Measurements from ENCODE around the gene FECH. TPM values are rescaled to one million over a fixed set of nuclear protein-coding genes. Genes with fewer than 3 reads are reported as not detected.

Gene FECH
- total and polyA plus RNA-seq, 10 of the 15 experiments (the other 5 are each of a cell fraction or from before 2014, with no cell fraction given) = 9.9 to 50.0 (median 30.1) TPM

- intact Hi-C loops (cut with micrococcal nuclease; ENCODE audit: unreplicated experiment) = no loop called here
- Histone ChIP-seq H3K4me2 (ENCODE audit: control insufficient read depth, insufficient read depth) (no peak overlapping the region), H3K4me1 (ENCODE audit: control insufficient read depth, insufficient read depth, low read length) (peaks cover 4% of the 10 kb centered on the region), H2AFZ (ENCODE audit: control insufficient read depth, low read depth, low read length) (no peak overlapping the region), H3K9ac (ENCODE audit: control insufficient read depth, insufficient read depth, low read length) (no peak overlapping the region), H4K20me1 (ENCODE audit: control insufficient read depth, insufficient read depth) (no peaks in the 10 kb centered on the region), H3K9me3 (replicated peaks; ENCODE audit: control insufficient read depth, insufficient read depth, low read length) (no peaks in the 10 kb centered on the region; the same call in 2 of the 3 replicates), H3K27me3 (replicated peaks in 1 of 2; ENCODE audit: control insufficient read depth in 2 of 2, insufficient read depth in 2 of 2, low read length in 1 of 2) (no peaks in the 10 kb centered on the region), H3K4me3 (no peak overlapping the region), H3K79me2 (ENCODE audit: control insufficient read depth, insufficient read depth, low read length) (no peaks in the 10 kb centered on the region), H3K27ac (ENCODE audit: control insufficient read depth, insufficient read depth) (no peak overlapping the region), H3K36me3 (ENCODE audit: control insufficient read depth in 2 of 2, insufficient read depth in 2 of 2, low read length in 1 of 2) (no peaks in the 10 kb centered on the region)
- ChIA-PET SMC1A (ENCODE audit: uncharacterized antibody, unreplicated experiment) (interaction anchor here (0.9 kb wide), 1 partner anchor 20 kb away, joined by 3 read pairs; no protein-coding TSS in a partner anchor), RAD21 (ENCODE audit: unreplicated experiment) (no interaction called here), CTCF (interaction anchor here (1.3 kb wide), 1 partner anchor 17 kb away, joined by 3 read pairs; no protein-coding TSS in a partner anchor), POLR2A (no interaction called here)
- BruUV-seq (replicated peaks) = no TSS peak
- TF ChIP-seq ZNF622 (IDR thresholded peaks at IDR 0.05) (no peak), YBX1 (IDR thresholded peaks at IDR 0.05) (no peak), GABPA (IDR thresholded peaks at IDR 0.05; ENCODE audit: low read depth) (no peak), SIX5 (IDR thresholded peaks at IDR 0.05; ENCODE audit: low read depth, low read length, severe bottlenecking) (no peak), ZBED1 (IDR thresholded peaks at IDR 0.05; ENCODE audit: borderline replicate concordance) (no peak)
- DNase-seq (ENCODE audit: low read depth, low spot score) = no peak
- WGBS (ENCODE audit: insufficient coverage, insufficient replicate concordance, low lambda C conversion rate, missing lambda C conversion rate) = 35% methylated on average over 4 of the region's 4 CpGs
- no peak for ATAC-seq
- in situ Hi-C loops (cut with MboI) = no loop called here
- no peak for FAIRE-seq
These were observed 44.4 kb downstream of the FECH start for GRCh38 chr18:57542126-57542525.

- H3K9ac ChIP-seq (ENCODE audit: control insufficient read depth, insufficient read depth, low read length) = no peak overlapping the region
- ChIA-PET CTCF (interaction anchor here (2.0 kb wide), 1 partner anchor 22 kb away, joined by 5 read pairs; no protein-coding TSS in a partner anchor), RAD21 (ENCODE audit: unreplicated experiment) (no interaction called here), SMC1A (ENCODE audit: uncharacterized antibody, unreplicated experiment) (no interaction called here), POLR2A (no interaction called here)
- FAIRE-seq (no peak), DNase-seq (ENCODE audit: low read depth, low spot score) (no peak), ATAC-seq (no peak)
- intact Hi-C loops (cut with micrococcal nuclease; ENCODE audit: unreplicated experiment) (no loop called here), in situ Hi-C loops (cut with MboI) (no loop called here)
- H3K4me1 ChIP-seq (ENCODE audit: control insufficient read depth, insufficient read depth, low read length) = no peaks in the 10 kb centered on the region
- H3K79me2 ChIP-seq (ENCODE audit: control insufficient read depth, insufficient read depth, low read length) = no peaks in the 10 kb centered on the region
- H3K36me3 ChIP-seq (ENCODE audit: control insufficient read depth in 2 of 2, insufficient read depth in 2 of 2, low read length in 1 of 2) = no peaks in the 10 kb centered on the region
- H2AFZ ChIP-seq (ENCODE audit: control insufficient read depth, low read depth, low read length) = no peak overlapping the region
- H3K4me3 ChIP-seq = no peak overlapping the region
- H3K27me3 ChIP-seq (replicated peaks in 1 of 2; ENCODE audit: control insufficient read depth in 2 of 2, insufficient read depth in 2 of 2, low read length in 1 of 2) = no peaks in the 10 kb centered on the region; a peak in 1 of 4 replicates
- H3K27ac ChIP-seq (ENCODE audit: control insufficient read depth, insufficient read depth) = no peak overlapping the region
- H3K4me2 ChIP-seq (ENCODE audit: control insufficient read depth, insufficient read depth) = no peak overlapping the region
- BruUV-seq (replicated peaks) = no TSS peak
- 64% methylated on average over 4 of the region's 4 CpGs for WGBS (ENCODE audit: insufficient coverage, insufficient replicate concordance, low lambda C conversion rate, missing lambda C conversion rate)
- no peaks in the 10 kb centered on the region; the same call in 2 of the 3 replicates for H3K9me3 ChIP-seq (replicated peaks; ENCODE audit: control insufficient read depth, insufficient read depth, low read length)
- H4K20me1 ChIP-seq (ENCODE audit: control insufficient read depth, insufficient read depth) = no peaks in the 10 kb centered on the region
- no peak for TF ChIP-seq MTA3 (IDR thresholded peaks at IDR 0.05; ENCODE audit: borderline replicate concordance, low read length)
- TF ChIP-seq ELK1 (IDR thresholded peaks at IDR 0.05; ENCODE audit: low read depth, low read length) = no peak
- no peak for TF ChIP-seq ZNF207 (IDR thresholded peaks at IDR 0.05; ENCODE audit: borderline replicate concordance)
- no peak for TF ChIP-seq MYB (IDR thresholded peaks at IDR 0.05; ENCODE audit: borderline replicate concordance, low read depth, low read length)
- TF ChIP-seq REST (IDR thresholded peaks at IDR 0.05; ENCODE audit: low read depth, low read length) = no peak
- no peak for TF ChIP-seq STAT1 (conservative IDR thresholded peaks at IDR 0.05)
These were observed 46.8 kb downstream of the FECH start for GRCh38 chr18:57539702-57540101.

Measured in GM12878 (cell line).